ENCODE data around the gene ARHGEF6.
A peak's percentile ranks its signal among the peaks of the same experiment; 100 is the strongest.

Gene ARHGEF6

GRCh38 chrX:136691028-136691809, 89.5 kb downstream of the ARHGEF6 start:
- no peak for DNase-seq

GRCh38 chrX:136689436-136689835, 91.3 kb downstream of the ARHGEF6 start:
- no peak for DNase-seq

- DNase-seq, result peak in 1 of 2 donors; percentile 64
These were observed 93.3 kb downstream of the ARHGEF6 start for GRCh38 chrX:136687457-136687856.

DNA sequence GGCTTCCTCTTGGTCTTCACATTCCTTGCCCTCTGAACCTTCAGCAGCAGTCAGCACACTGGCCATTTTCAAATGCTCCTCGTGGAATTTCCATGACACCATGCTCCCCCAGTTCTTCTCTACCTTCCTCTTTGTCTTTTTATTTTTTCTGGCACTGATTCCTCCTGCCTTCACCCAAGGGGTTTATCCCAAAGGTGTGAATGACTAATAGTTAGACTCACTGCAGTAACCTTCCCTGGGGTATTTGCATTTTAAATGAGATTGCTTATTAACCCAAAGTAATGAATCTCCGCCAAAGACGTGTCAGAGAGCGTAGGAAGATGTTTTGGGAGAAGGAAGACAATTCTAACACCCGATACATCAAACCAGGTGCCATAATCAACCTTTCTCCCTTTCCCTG, 96.6 kb downstream of the ARHGEF6 start:
- DNase-seq, result no peak

- no peak for DNase-seq
These were observed 101.2 kb downstream of the ARHGEF6 start for GRCh38 chrX:136679531-136679930.

DNA sequence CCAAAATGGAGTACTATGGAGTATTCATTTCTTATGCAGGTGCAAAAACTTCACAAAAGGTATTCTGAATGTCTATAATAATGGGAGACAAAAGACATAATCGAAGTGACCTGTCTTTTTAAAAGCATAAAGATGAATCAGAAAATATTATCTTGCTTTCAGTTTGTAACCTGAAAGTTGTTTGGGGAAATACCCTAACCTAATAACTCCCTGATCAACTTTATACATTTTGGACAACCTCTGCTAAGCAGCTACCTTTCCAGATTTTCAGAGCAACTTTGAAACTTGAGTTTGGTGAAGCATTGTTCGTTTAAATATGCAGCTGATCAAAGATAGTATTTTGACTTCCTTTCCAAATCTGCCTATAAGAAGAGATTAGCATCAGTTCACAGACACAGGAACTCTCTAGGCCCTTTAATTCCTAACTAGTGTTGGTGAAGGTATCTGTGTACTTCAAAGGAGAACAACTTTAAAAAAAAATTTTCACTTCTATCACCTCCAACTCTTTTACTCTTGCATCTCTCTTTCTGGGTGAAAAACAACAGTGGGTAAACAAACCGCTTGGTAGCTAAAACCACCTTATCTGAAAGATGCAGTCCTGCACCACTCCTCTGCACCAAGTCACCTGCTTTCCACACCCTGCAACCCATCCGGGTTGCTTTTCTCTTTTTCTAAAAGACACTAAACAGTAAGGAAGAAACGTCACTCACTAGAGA, 106.3 kb downstream of the ARHGEF6 start:
- no peak for DNase-seq

GRCh38 chrX:136671006-136671610, 109.6 kb downstream of the ARHGEF6 start:
- no peak for DNase-seq

DNA sequence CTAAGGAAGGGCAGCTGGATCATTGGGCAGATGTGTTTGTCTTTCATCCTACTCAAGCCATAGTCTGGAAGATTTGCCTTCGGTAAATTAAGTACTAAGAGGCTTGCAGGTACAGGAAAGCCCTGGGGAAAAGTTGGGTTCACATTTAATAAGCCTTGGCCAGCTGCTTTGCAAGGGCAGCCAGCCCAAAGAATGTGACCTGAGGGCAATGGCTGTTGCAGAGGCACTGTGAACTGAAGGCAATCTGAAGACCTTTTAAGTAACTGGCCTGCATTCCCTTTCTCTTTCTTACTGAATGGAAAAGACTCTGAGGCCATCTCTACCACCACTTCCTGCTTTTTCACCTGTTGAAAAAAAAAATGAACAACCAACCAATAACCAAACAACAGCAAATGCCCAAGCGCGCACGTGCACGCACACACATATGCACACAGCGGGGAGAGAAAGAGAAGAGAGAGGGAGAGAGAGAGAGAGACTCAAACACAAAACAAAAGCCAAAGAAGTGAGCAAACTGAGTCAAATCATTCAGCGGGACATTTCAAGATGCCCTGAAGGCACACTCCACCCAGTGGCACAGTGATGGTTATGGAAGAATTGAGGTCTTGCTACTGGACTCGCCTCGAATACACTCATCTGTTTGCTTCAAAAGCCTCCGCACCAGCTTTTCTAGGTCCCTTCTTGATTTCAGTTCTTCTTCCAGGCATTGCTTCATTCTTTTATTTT, 113.1 kb downstream of the ARHGEF6 start:
- no peak for DNase-seq

GRCh38 chrX:136666088-136666487, 114.6 kb downstream of the ARHGEF6 start:
- DNase-seq, result no peak

GRCh38 chrX:136665258-136665900, 115.4 kb downstream of the ARHGEF6 start:
- no peak for DNase-seq

GRCh38 chrX:136662976-136663375, 117.8 kb downstream of the ARHGEF6 start:
- no peak for DNase-seq

DNA sequence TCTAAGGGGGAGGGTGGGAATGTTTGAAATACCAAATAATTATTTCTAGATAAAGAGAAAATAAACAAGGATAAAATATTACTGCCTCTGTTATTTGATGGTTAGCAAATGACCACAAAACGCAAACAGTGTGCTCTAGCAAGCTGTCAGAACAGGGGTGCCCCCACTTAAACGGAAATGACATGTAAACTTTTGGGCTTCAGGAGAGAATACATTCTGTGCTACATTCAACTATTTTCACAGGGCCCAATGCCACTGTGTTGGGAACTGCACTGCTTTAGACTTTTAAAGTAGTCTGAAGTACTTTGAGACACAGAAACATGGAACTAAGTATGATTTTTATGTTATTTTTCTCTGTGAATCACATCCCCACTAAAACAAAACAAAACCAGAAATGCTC, 118.6 kb downstream of the ARHGEF6 start:
- DNase-seq, result no peak

DNA sequence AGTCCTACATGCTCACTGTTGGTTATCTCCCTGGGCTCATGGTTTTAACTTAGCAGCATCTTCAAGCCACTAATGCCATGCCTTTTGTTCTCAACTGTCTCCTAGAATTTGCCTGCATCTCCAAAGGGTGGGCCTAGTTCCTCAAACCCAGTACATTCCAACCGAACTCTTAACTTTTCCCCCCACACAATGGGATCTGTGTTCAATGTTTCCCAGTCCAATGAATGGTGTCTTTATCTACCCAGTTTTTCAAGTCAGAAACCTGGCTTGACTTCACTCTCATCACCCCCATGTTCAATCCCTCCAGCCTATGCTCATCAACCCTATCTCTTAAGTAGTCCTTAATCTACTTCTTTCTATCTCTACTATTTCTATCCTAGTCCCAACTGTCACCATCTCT, 119.8 kb downstream of the ARHGEF6 start:
- no peak for DNase-seq

DNA sequence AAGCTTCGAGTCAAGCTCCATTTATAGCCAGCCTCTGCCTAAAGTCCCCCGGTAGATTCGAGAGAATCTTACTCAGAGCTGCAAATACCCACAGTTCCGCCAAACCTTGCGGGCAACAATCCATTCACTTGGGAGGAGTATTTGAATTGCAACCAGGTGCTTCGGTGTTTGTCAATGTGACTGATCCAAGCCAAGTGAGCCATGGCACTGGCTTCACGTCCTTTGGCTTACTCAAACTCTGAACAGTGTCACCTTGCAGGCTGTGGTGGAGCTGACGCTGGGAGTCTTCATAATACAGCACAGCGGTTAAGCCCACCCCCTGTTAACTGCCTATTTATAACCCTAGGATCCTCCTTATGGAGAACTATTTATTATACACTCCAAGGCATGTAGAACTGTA, 121.6 kb downstream of the ARHGEF6 start:
- DNase-seq, result no peak

GRCh38 chrX:136658151-136658550, 122.6 kb downstream of the ARHGEF6 start:
- DNase-seq, result no peak

DNA sequence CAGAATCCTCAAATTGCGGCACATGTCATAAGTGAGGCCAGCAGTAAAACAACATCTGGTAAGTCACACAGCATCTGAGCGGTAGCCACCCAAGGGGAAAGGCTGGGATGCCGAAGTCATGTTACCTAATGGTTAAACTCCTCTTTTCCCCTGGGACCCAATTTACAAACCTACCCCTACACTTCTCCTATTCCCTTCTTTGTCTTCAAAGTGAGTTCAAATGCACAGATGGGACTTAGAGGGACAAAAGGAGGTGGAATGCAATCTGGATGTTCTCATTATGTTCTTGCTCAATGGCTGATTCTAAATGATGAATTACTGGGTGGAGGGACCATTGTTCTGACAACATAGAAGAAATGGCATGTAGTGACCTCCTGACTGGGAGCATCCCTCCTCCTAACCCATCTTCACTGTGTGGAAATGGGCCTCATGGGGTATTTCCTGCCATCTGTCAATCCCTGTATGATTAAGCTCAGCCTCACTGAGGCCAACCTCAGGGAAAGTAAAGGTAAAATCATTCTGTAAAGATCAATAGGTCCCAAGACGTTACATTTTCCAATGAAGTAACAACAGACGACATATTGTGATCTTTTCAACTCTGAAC, 124.3 kb downstream of the ARHGEF6 start:
- DNase-seq, result no peak

DNA sequence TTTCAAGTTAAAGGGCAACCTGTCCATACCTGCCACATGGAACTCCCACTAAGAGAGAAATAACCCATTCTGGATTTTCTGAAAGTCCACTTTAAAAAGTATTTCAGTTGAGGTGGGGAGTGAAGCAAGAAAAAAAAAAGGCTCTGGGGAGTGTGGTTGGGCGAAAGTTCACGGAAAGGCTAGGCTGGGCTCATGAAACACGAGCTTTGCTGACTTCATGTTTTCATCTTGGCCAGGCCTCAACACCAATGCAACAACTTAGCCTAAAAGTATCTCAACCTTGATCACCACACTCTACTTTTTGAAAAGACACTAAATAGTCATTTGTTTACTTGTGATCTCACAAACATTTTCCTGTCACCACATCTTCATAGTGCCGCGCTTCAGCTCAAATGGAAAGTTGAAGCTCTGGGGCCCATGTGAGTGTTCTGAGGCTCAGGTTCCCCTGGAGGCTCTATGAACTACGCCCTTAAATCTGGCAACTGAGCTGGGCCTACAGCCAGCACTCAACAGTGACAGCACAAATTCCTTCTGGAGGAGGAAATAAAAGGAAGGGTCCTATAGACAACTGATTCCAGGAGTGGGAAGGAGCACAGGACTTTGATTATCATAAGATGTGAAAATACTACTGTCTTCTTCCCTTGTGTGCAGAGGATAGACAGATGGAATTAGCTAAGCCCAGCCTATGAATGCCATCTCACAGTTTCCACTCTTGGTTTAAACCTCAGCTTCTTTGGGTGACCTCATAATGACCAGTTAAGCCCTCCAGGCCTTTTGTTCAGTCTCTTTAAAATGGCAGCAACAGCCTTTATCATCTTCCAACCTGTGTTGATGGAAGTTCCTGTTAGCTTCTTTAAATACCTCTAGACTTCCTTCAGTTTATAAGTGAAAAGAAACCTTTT, 127.7 kb downstream of the ARHGEF6 start:
- DNase-seq, result no peak

GRCh38 chrX:136650811-136651210, 129.9 kb downstream of the ARHGEF6 start:
- DNase-seq, result no peak

- no peak for DNase-seq
These were observed 132.9 kb downstream of the ARHGEF6 start, which contains the start of gene CD40LG for GRCh38 chrX:136647677-136648360. CD40LG (plus strand) TSS chrX:136648158; CDS start chrX:136648249, 91 bp downstream.

DNA sequence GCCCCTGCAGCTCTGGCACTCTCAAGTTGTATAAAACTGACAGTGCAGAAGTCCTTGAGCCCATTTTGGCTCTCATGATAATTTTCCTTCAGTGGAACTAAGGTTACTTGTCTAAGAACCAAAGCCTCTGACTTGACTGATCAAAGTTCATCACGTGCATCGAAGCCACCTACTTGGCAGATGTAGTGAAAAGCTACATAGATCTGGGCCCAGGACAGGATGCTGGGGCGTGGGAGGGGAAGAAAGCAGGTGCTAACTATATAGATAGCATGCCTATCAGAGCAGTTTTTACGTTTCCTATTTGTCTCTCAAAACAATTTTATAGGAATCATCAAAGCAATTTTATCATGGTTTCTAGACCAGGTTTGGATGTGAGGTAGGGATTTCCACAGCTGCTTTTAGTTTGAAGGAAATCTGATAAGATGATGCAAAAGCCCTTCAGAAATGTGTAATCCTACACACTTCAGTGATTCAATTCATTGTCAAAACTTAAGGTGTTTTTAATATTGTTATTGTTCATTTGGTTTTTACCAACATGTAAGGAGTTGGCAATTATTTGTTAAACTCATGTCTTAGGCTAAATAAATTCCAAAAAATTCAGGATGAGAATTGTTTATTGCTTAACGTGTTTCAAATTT, 134.0 kb downstream of the ARHGEF6 start:
- DNase-seq, result peak; percentile 58 to 61

Data from stimulated activated CD4-positive, alpha-beta T cell treated with anti-CD3 and anti-CD28 coated beads, Interleukin-2, amount 100 ng/mL, for 24 hours (primary cell).